MM.1S (cell line): Measurements from ENCODE around the gene ZNF638.
A peak's percentile ranks its signal among the peaks of the same experiment; 100 is the strongest.

Experiments
- DNase-seq: peaks from one replicate; pipeline ENCODE4 v3.0.0-alpha.2; 2015
- H2AFZ ChIP-seq: fragments of 300-600 bp; sonication (generic); 2 replicates; pipeline ENCODE4 v1.6.0; 2016; ENCODE audit warnings: antibody characterized with exemption, low read length
- H3F3A ChIP-seq: fragments of 300-600 bp; sonication (generic); 2 replicates; pipeline ENCODE4 v1.6.1; 2016; ENCODE audit warnings: mild to moderate bottlenecking, antibody characterized with exemption, low read length, moderate library complexity, mixed read lengths; ENCODE audit not compliant: insufficient read depth
- H3K27ac ChIP-seq: fragments of 300-600 bp; sonication (generic); 2 replicates; pipeline ENCODE4 v1.5.1; 2016; ENCODE audit warnings: mild to moderate bottlenecking, low read length
- H3K27me3 ChIP-seq: fragments of 300-600 bp; sonication (generic); replicated peaks from 2 replicates; pipeline ENCODE4 v1.6.0; 2016; ENCODE audit warnings: low read length; ENCODE audit not compliant: insufficient read depth
- H3K36me3 ChIP-seq: fragments of 300-600 bp; sonication (generic); replicated peaks from 2 replicates; pipeline ENCODE4 v1.6.1; 2016; ENCODE audit warnings: mild to moderate bottlenecking, low read length, mixed read lengths; ENCODE audit not compliant: insufficient read depth
- H3K4me1 ChIP-seq: fragments of 300-600 bp; sonication (generic); 2 replicates; pipeline ENCODE4 v1.6.1; 2016; ENCODE audit warnings: low read length, mixed read lengths
- H3K4me2 ChIP-seq: fragments of 300-600 bp; sonication (generic); 2 replicates; pipeline ENCODE4 v1.6.0; 2016; ENCODE audit warnings: low read depth, low read length
- H3K4me3 ChIP-seq: fragments of 300-600 bp; sonication (generic); 2 replicates; pipeline ENCODE4 v1.5.1; 2016; ENCODE audit warnings: low read length, mixed read lengths
- H3K79me2 ChIP-seq: fragments of 300-600 bp; sonication (generic); 2 replicates; pipeline ENCODE4 v1.6.1; 2016; ENCODE audit warnings: mixed run types, low read length, mixed read lengths
- H3K9ac ChIP-seq: fragments of 300-600 bp; sonication (generic); 2 replicates; pipeline ENCODE4 v1.6.1; 2016; ENCODE audit warnings: low read length, mixed read lengths
- H3K9me2 ChIP-seq: fragments of 300-600 bp; sonication (generic); replicated peaks from 2 replicates; pipeline ENCODE4 v1.6.1; 2016; ENCODE audit warnings: mild to moderate bottlenecking, low read length, mixed read lengths; ENCODE audit not compliant: insufficient read depth
- H3K9me3 ChIP-seq: fragments of 300-600 bp; sonication (generic); replicated peaks from 2 replicates; pipeline ENCODE4 v1.6.1; 2016; ENCODE audit warnings: mild to moderate bottlenecking, low read length, mixed read lengths; ENCODE audit not compliant: insufficient read depth
- H4K20me1 ChIP-seq: fragments of 300-600 bp; sonication (generic); 2 replicates; pipeline ENCODE4 v1.6.1; 2016; ENCODE audit warnings: mild to moderate bottlenecking, low read length, moderate library complexity, mixed read lengths; ENCODE audit not compliant: insufficient read depth
- EZH2 ChIP-seq: fragments of 300-600 bp; sonication (generic); optimal IDR thresholded peaks from 2 replicates; pipeline ENCODE3; 2017; ENCODE audit warnings: low read depth, mild to moderate bottlenecking, antibody characterized with exemption, low read length, mixed read lengths
- EZH2phosphoT487 ChIP-seq: fragments of 300-600 bp; sonication (generic); IDR thresholded peaks from 2 replicates; pipeline ENCODE4 v1.6.1; 2018; ENCODE audit warnings: antibody characterized with exemption, low read length
- TF ChIP-seq, protein P1 (sequence below): fragments of 300-600 bp; sonication (generic); IDR thresholded peaks from 2 replicates; pipeline ENCODE4 v1.5.1; 2016; ENCODE audit warnings: antibody characterized with exemption, low read length, mixed read lengths

Gene ZNF638

DNA sequence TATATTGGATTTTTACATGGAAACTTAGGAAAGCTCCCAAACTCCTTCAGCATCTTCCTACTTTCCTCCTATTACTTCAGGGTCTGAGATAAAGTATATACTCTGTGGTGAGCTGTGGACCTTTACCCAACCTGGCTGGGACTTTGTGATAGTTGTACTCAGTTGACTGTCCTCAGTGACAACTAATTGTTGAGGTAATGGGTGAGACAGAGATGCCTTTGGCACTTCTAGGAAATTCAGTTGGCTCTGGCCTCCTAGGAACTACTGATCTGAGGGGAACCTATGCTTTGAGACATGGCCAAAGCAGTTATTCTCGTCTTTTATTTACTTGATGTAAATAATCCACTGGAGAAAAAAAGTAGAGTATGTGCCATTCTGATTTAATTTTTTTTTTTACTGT lies 39.4 kb upstream of the ZNF638 start:
- no peak for DNase-seq
- H2AFZ ChIP-seq, result no peak overlapping the region
- no peak overlapping the region for H3K9ac ChIP-seq
- TF ChIP-seq, protein P1, sequence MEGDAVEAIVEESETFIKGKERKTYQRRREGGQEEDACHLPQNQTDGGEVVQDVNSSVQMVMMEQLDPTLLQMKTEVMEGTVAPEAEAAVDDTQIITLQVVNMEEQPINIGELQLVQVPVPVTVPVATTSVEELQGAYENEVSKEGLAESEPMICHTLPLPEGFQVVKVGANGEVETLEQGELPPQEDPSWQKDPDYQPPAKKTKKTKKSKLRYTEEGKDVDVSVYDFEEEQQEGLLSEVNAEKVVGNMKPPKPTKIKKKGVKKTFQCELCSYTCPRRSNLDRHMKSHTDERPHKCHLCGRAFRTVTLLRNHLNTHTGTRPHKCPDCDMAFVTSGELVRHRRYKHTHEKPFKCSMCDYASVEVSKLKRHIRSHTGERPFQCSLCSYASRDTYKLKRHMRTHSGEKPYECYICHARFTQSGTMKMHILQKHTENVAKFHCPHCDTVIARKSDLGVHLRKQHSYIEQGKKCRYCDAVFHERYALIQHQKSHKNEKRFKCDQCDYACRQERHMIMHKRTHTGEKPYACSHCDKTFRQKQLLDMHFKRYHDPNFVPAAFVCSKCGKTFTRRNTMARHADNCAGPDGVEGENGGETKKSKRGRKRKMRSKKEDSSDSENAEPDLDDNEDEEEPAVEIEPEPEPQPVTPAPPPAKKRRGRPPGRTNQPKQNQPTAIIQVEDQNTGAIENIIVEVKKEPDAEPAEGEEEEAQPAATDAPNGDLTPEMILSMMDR, result no peak
- TF ChIP-seq EZH2 (no peak), EZH2phosphoT487 (no peak)
- no peaks in the 10 kb centered on the region for H3K4me1 ChIP-seq
- no peaks in the 10 kb centered on the region for H3K36me3 ChIP-seq
- no peak overlapping the region for H3K4me3 ChIP-seq
- no peak overlapping the region for H3K4me2 ChIP-seq
- peaks cover 15% of the 10 kb centered on the region for H3K79me2 ChIP-seq
- H3K27me3 ChIP-seq, result no peaks in the 10 kb centered on the region
- H3K9me2 ChIP-seq, result no peaks in the 10 kb centered on the region
- H3K9me3 ChIP-seq, result no peaks in the 10 kb centered on the region
- H3F3A ChIP-seq, result no peaks in the 10 kb centered on the region
- H4K20me1 ChIP-seq, result no peaks in the 10 kb centered on the region
- no peak overlapping the region for H3K27ac ChIP-seq

GRCh38 chr2:71298914-71299313 lies 32.7 kb upstream of the ZNF638 start:
- H3K4me2 ChIP-seq, result no peak overlapping the region
- H3K27me3 ChIP-seq, result no peaks in the 10 kb centered on the region
- no peak overlapping the region for H3K4me3 ChIP-seq
- no peaks in the 10 kb centered on the region for H3K9me3 ChIP-seq
- TF ChIP-seq EZH2 (no peak), EZH2phosphoT487 (no peak)
- TF ChIP-seq, protein P1, result no peak
- H3K9ac ChIP-seq, result no peak overlapping the region
- H3K36me3 ChIP-seq, result no peaks in the 10 kb centered on the region
- DNase-seq, result no peak
- no peaks in the 10 kb centered on the region for H3K9me2 ChIP-seq
- no peaks in the 10 kb centered on the region for H3K4me1 ChIP-seq
- H3F3A ChIP-seq, result no peaks in the 10 kb centered on the region
- H4K20me1 ChIP-seq, result no peaks in the 10 kb centered on the region
- H3K27ac ChIP-seq, result no peak overlapping the region
- H3K79me2 ChIP-seq, result peaks cover 15% of the 10 kb centered on the region
- H2AFZ ChIP-seq, result no peak overlapping the region

DNA sequence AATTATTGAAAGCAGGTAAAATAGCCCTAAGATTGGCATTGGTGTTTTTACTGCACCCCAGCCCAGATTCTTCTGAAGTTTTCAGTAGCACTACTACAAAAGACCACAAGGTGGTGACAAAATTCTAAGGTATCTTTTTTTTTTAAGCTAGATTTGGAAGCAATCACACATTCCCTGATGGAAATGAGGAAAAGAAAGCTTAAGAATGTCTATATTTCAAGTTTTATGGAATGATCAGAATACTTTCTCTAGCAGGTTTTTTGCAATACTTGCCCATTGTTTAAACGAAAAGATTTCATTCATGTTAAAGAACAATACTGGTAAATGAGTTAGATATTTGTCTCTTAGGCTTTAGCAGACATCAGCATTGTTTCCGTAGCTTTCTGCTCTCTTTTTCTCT lies 32.1 kb upstream of the ZNF638 start:
- TF ChIP-seq, protein P1, result peak; percentile 74
- TF ChIP-seq EZH2phosphoT487 (no peak), EZH2 (no peak)
- Histone ChIP-seq H4K20me1 (no peaks in the 10 kb centered on the region), H3K36me3 (no peaks in the 10 kb centered on the region)

More for the DNA sequence above, 32.1 kb upstream of the ZNF638 start:
- no peak overlapping the region for H3K4me3 ChIP-seq
- no peak overlapping the region for H3K9ac ChIP-seq
- H3K27ac ChIP-seq, result no peak overlapping the region
- H2AFZ ChIP-seq, result no peak overlapping the region
- H3F3A ChIP-seq, result no peaks in the 10 kb centered on the region
- H3K79me2 ChIP-seq, result peaks cover 15% of the 10 kb centered on the region
- no peaks in the 10 kb centered on the region for H3K27me3 ChIP-seq
- no peaks in the 10 kb centered on the region for H3K9me3 ChIP-seq
- no peak overlapping the region for H3K4me2 ChIP-seq
- DNase-seq, result no peak
- H3K9me2 ChIP-seq, result no peaks in the 10 kb centered on the region
- H3K4me1 ChIP-seq, result no peaks in the 10 kb centered on the region
